H9 (cell line): Measurements from ENCODE around the gene PCID2. TPM values are rescaled to one million over a fixed set of nuclear protein-coding genes. Genes with fewer than 3 reads are reported as not detected.

ENCODE experiments used
- DNase-seq: peaks from one replicate; pipeline ENCODE4 v3.0.0-alpha.2; 2017
- H2AFZ ChIP-seq: one replicate; pipeline ENCODE4 v1.6.1; 2013; ENCODE audit warnings: mild to moderate bottlenecking, low read length, control low read depth, moderate library complexity
- H2AK5ac ChIP-seq: 2 replicates; pipeline ENCODE4 v1.6.1; 2013; ENCODE audit warnings: low read length, control low read depth, mixed read lengths; ENCODE audit not compliant: insufficient read length
- H2BK120ac ChIP-seq: one replicate; pipeline ENCODE4 v1.6.1; 2013; ENCODE audit warnings: low read depth, mild to moderate bottlenecking, low read length, control low read depth, inconsistent platforms; ENCODE audit not compliant: poor library complexity, severe bottlenecking
- H2BK12ac ChIP-seq: 2 replicates; pipeline ENCODE4 v1.6.1; 2013; ENCODE audit warnings: low read length, control low read depth, mixed read lengths, low read depth; ENCODE audit not compliant: insufficient read length
- H2BK15ac ChIP-seq: 2 replicates; pipeline ENCODE4 v1.6.1; 2013; ENCODE audit warnings: low read depth, low read length, control low read depth
- H2BK20ac ChIP-seq: one replicate; pipeline ENCODE4 v1.6.1; 2013; ENCODE audit warnings: low read depth, mild to moderate bottlenecking, low read length, control low read depth, inconsistent platforms; ENCODE audit not compliant: poor library complexity, severe bottlenecking
- H2BK5ac ChIP-seq: 2 replicates; pipeline ENCODE4 v1.6.1; 2013; ENCODE audit warnings: low read length, control low read depth, mixed read lengths; ENCODE audit not compliant: insufficient read length
- H3K14ac ChIP-seq: 2 replicates; pipeline ENCODE4 v1.6.1; 2013; ENCODE audit warnings: low read length, control low read depth; ENCODE audit not compliant: insufficient read depth
- H3K18ac ChIP-seq: 2 replicates; pipeline ENCODE4 v1.6.1; 2013; ENCODE audit warnings: low read depth, mild to moderate bottlenecking, mixed read lengths, low read length, control low read depth; ENCODE audit not compliant: insufficient read length
- H3K23ac ChIP-seq: 2 replicates; pipeline ENCODE4 v1.6.1; 2013; ENCODE audit warnings: low read length, control low read depth, mixed read lengths, low read depth; ENCODE audit not compliant: insufficient read length
- H3K23me2 ChIP-seq: 2 replicates; pipeline ENCODE4 v1.6.1; 2013; ENCODE audit warnings: low read depth, mild to moderate bottlenecking, mixed read lengths, low read length, control low read depth; ENCODE audit not compliant: insufficient read length, poor library complexity, severe bottlenecking
- H3K27ac ChIP-seq: 2 replicates; pipeline ENCODE4 v1.5.1; 2013; ENCODE audit warnings: low read length, control low read depth, mixed read lengths, low read depth; ENCODE audit not compliant: insufficient read length
- H3K27me3 ChIP-seq: 2 replicates; pipeline ENCODE4 v1.6.1; 2013; ENCODE audit warnings: low read length, control low read depth, inconsistent platforms; ENCODE audit not compliant: insufficient read depth
- H3K4ac ChIP-seq: 2 replicates; pipeline ENCODE4 v1.6.1; 2013; ENCODE audit warnings: low read depth, mild to moderate bottlenecking, control low read depth, inconsistent platforms, low read length, moderate library complexity
- H3K4me1 ChIP-seq: 2 replicates; pipeline ENCODE4 v1.6.1; 2013; ENCODE audit warnings: low read length, control low read depth, inconsistent platforms; ENCODE audit not compliant: insufficient read depth
- H3K4me2 ChIP-seq: 2 replicates; pipeline ENCODE4 v1.6.1; 2013; ENCODE audit warnings: low read length, control low read depth, mixed read lengths; ENCODE audit not compliant: insufficient read length, insufficient read depth
- H3K56ac ChIP-seq: 2 replicates; pipeline ENCODE4 v1.6.1; 2013; ENCODE audit warnings: low read depth, mild to moderate bottlenecking, mixed read lengths, low read length, control low read depth; ENCODE audit not compliant: insufficient read length
- H3K79me1 ChIP-seq: 2 replicates; pipeline ENCODE4 v1.6.1; 2013; ENCODE audit warnings: low read depth, mild to moderate bottlenecking, moderate library complexity, low read length, control low read depth, inconsistent platforms; ENCODE audit not compliant: insufficient read depth, poor library complexity, severe bottlenecking
- H3K79me2 ChIP-seq: 2 replicates; pipeline ENCODE4 v1.6.1; 2013; ENCODE audit warnings: low read length, control low read depth, inconsistent platforms; ENCODE audit not compliant: insufficient read depth
- H3K9ac ChIP-seq: 2 replicates; pipeline ENCODE4 v1.6.1; 2013; ENCODE audit warnings: low read length, control low read depth, mixed read lengths; ENCODE audit not compliant: insufficient read length; ENCODE audit errors: extremely low read depth
- H3K9me3 ChIP-seq: one replicate; pipeline ENCODE4 v1.6.1; 2013; ENCODE audit warnings: low read depth, low read length, inconsistent platforms; ENCODE audit not compliant: control insufficient read depth
- H3T11ph ChIP-seq: one replicate; pipeline ENCODE4 v1.6.1; 2013; ENCODE audit warnings: mild to moderate bottlenecking, low read length, control low read depth, inconsistent platforms
- H4K20me1 ChIP-seq: one replicate; pipeline ENCODE4 v1.6.1; 2013; ENCODE audit not compliant: control insufficient read depth, insufficient read length, insufficient read depth
- H4K5ac ChIP-seq: 2 replicates; pipeline ENCODE4 v1.6.1; 2013; ENCODE audit warnings: low read depth, mild to moderate bottlenecking, mixed read lengths, low read length, control low read depth; ENCODE audit not compliant: insufficient read length
- H4K8ac ChIP-seq: replicated peaks from 2 replicates; pipeline ENCODE4 v1.6.1; 2013; ENCODE audit warnings: low read length, control low read depth, mixed read lengths, low read depth; ENCODE audit not compliant: insufficient read length
- H4K91ac ChIP-seq: 2 replicates; pipeline ENCODE4 v1.6.1; 2013; ENCODE audit warnings: low read depth, mild to moderate bottlenecking, moderate library complexity, mixed read lengths, low read length, control low read depth; ENCODE audit not compliant: insufficient read length
- H3K27ac Mint-ChIP-seq, 3 experiments: 2 replicates in 2 of 3; 3 replicates in 1 of 3; pipeline ENCODE4 v1.8.0; 2020 to 2021; ENCODE audit warnings: mixed read lengths in 3 of 3, mild to moderate bottlenecking in 1 of 3, moderate library complexity in 1 of 3
- H3K27me3 Mint-ChIP-seq: 2 replicates; pipeline ENCODE4 v1.8.0; 2021; ENCODE audit warnings: low read depth, mild to moderate bottlenecking, moderate library complexity, mixed read lengths
- H3K36me3 Mint-ChIP-seq, 3 experiments: 2 replicates in 2 of 3; 3 replicates in 1 of 3; pipeline ENCODE4 v1.8.0; 2020 to 2021; ENCODE audit warnings: low read depth in 3 of 3, mixed read lengths in 3 of 3; ENCODE audit not compliant: insufficient read depth in 1 of 3
- H3K4me1 Mint-ChIP-seq, 2 experiments: 2 replicates each; pipeline ENCODE4 v1.8.0; 2020; ENCODE audit warnings: mixed read lengths in 2 of 2
- H3K4me3 Mint-ChIP-seq, 2 experiments: 2 replicates in 1 of 2; 3 replicates in 1 of 2; pipeline ENCODE4 v1.8.0; 2020 to 2021; ENCODE audit warnings: mild to moderate bottlenecking in 2 of 2, mixed read lengths in 2 of 2, moderate library complexity in 1 of 2
- H3K9me3 Mint-ChIP-seq, 2 experiments: 2 replicates in 1 of 2; 3 replicates in 1 of 2; pipeline ENCODE4 v1.8.0; 2020; ENCODE audit warnings: mild to moderate bottlenecking in 2 of 2, mixed read lengths in 2 of 2, moderate library complexity in 1 of 2
- whole genome bisulfite sequencing: extraction: QIAGEN DNeasy Blood & Tissue Kit; methylation state at CpG from one replicate; pipeline ENCODE4 v1.1.7; 2013; ENCODE audit warnings: missing lambda C conversion rate, low lambda C conversion rate, mixed read lengths; ENCODE audit not compliant: insufficient read length; ENCODE audit errors: extremely low coverage; 5-methylcytosine and 5-hydroxymethylcytosine counted together
- total RNA-seq: library from RNA; stranded (reverse); gene quantifications from 2 replicates; pipeline ENCODE4 v1.2.1, GENCODE V29; 2021
- TF ChIP-seq, protein P1 (sequence below): fragments of 200-600 bp; sonication (generic); conservative IDR thresholded peaks from 3 replicates; pipeline ENCODE4 v1.8.0; 2021; ENCODE audit warnings: antibody characterized with exemption, mild to moderate bottlenecking

Gene PCID2
- total RNA-seq, 1 experiment from 2014 or later = 66.0 TPM

DNA sequence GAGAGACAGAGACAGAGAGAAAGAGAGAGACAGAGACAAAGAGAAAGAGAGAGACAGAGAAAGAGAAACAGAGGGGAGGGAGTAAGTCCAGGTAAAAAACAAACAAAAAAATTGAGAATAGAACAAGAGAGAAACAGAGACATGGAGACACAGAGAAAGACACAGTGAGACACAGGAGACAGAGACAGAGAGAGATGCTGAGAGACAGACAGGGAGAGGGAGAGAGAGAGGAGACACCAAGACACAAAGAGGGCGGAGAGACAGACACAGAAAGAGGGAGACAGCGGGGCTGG is 55.8 kb downstream of the PCID2 start:
- Histone ChIP-seq H2BK120ac (no peak overlapping the region), H3K79me1 (no peaks in the 10 kb centered on the region), H4K5ac (no peak overlapping the region), H2BK15ac (no peak overlapping the region), H3K9ac (no peak overlapping the region), H3K4ac (no peak overlapping the region), H2AK5ac (no peak overlapping the region), H2BK5ac (no peak overlapping the region), H4K20me1 (no peaks in the 10 kb centered on the region), H2BK20ac (no peak overlapping the region), H3K18ac (no peak overlapping the region), H3K14ac (0 out of 2 replicates have a peak overlapping the region, but pooled peaks have one; percentile 13), H2BK12ac (no peak overlapping the region), H3K27me3 (no peaks in the 10 kb centered on the region; the same call in 1 of the 2 replicates), H4K91ac (no peak overlapping the region), H3K4me2 (peak overlapping the region; percentile 45), H3K79me2 (no peaks in the 10 kb centered on the region), H3K9me3 (no peaks in the 10 kb centered on the region), H3K27ac (no peak overlapping the region), H3K23ac (no peak overlapping the region), H3T11ph (no peak overlapping the region), H3K56ac (no peak overlapping the region), H3K23me2 (peaks cover 12% of the 10 kb centered on the region), H3K4me1 (no peaks in the 10 kb centered on the region), H2AFZ (no peak overlapping the region), H4K8ac (no peak overlapping the region)
- no CpG with 5 or more reads among the region's 2 CpGs for WGBS
- H3K27ac Mint-ChIP-seq = peak overlapping the region in 1 of 3 experiments; percentile 17; a peak in 2 of 7 replicates
- peak overlapping the region; percentile 65 to 78 for H3K4me3 Mint-ChIP-seq
- H3K27me3 Mint-ChIP-seq = peaks cover 37% of the 10 kb centered on the region
- DNase-seq = no peak
- peaks cover 0 to 4% of the 10 kb centered on the region in 2 experiments; a peak in 3 of 5 replicates for H3K9me3 Mint-ChIP-seq
- peaks cover 30 to 32% of the 10 kb centered on the region in 2 experiments for H3K4me1 Mint-ChIP-seq
- TF ChIP-seq, protein P1, sequence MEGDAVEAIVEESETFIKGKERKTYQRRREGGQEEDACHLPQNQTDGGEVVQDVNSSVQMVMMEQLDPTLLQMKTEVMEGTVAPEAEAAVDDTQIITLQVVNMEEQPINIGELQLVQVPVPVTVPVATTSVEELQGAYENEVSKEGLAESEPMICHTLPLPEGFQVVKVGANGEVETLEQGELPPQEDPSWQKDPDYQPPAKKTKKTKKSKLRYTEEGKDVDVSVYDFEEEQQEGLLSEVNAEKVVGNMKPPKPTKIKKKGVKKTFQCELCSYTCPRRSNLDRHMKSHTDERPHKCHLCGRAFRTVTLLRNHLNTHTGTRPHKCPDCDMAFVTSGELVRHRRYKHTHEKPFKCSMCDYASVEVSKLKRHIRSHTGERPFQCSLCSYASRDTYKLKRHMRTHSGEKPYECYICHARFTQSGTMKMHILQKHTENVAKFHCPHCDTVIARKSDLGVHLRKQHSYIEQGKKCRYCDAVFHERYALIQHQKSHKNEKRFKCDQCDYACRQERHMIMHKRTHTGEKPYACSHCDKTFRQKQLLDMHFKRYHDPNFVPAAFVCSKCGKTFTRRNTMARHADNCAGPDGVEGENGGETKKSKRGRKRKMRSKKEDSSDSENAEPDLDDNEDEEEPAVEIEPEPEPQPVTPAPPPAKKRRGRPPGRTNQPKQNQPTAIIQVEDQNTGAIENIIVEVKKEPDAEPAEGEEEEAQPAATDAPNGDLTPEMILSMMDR = no peak
- peaks cover 0 to 4% (median 0%) of the 10 kb centered on the region in 3 experiments; a peak in 3 of 7 replicates for H3K36me3 Mint-ChIP-seq
